GM12891 (cell line): ENCODE results near the gene AK6.

Experiments used
- DNase-seq: peaks from one replicate; pipeline ENCODE4 v3.0.0; 2011; ENCODE audit warnings: low spot score; ENCODE audit not compliant: insufficient read length
- FAIRE-seq: peaks from 2 replicates; lab custom pipeline; 2011; peaks lifted over from hg19 to GRCh38; lab: Jason Lieb, UNC
- PAX5 ChIP-seq: IDR thresholded peaks from 2 replicates; pipeline ENCODE4 v1.6.1; 2011; ENCODE audit warnings: low read length, moderate library complexity, mild to moderate bottlenecking; ENCODE audit not compliant: insufficient read depth, severe bottlenecking
- POLR2A ChIP-seq: IDR thresholded peaks from 2 replicates; pipeline ENCODE4 v1.6.1; 2011; ENCODE audit warnings: low read depth, low read length, control low read depth
- POLR2AphosphoS5 ChIP-seq: IDR thresholded peaks from 2 replicates; pipeline ENCODE4 v1.6.1; 2011; ENCODE audit warnings: low read depth, low read length, control low read depth
- POU2F2 ChIP-seq: IDR thresholded peaks from 2 replicates; pipeline ENCODE4 v1.6.1; 2011; ENCODE audit warnings: low read depth, mild to moderate bottlenecking, control low read depth, low read length, moderate library complexity
- SPI1 ChIP-seq: IDR thresholded peaks from 2 replicates; pipeline ENCODE4 v1.6.1; 2011; ENCODE audit warnings: low read depth, low read length, control low read depth
- TAF1 ChIP-seq: IDR thresholded peaks from 2 replicates; pipeline ENCODE4 v1.6.1; 2011; ENCODE audit warnings: low read depth, low read length, control low read depth

The AK6 gene

DNA sequence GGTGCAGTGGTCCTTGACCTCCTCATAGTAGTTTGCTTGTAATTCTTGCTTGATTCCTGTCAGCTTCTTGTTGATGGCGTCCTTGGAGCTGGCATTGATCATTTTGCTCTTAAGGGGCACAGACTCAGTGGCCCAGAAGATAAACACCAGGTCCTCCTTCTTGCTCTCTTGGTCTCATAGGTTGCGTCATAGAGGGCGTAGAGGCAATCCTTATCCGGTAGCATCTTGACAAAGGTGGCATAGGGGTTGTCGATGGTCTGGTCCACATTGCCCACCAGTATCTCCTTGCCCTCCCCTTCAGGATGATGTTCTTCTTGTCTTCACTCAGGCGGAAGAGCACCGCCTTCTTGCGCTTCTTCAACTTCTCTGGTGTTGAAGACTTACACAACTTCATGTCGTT lies 55.9 kb downstream of the AK6 start:
- DNase-seq (no peak), FAIRE-seq (no peak)
- TF ChIP-seq TAF1 (no peak), POU2F2 (no peak), POLR2A (no peak), SPI1 (no peak), POLR2AphosphoS5 (no peak), PAX5 (no peak)

DNA sequence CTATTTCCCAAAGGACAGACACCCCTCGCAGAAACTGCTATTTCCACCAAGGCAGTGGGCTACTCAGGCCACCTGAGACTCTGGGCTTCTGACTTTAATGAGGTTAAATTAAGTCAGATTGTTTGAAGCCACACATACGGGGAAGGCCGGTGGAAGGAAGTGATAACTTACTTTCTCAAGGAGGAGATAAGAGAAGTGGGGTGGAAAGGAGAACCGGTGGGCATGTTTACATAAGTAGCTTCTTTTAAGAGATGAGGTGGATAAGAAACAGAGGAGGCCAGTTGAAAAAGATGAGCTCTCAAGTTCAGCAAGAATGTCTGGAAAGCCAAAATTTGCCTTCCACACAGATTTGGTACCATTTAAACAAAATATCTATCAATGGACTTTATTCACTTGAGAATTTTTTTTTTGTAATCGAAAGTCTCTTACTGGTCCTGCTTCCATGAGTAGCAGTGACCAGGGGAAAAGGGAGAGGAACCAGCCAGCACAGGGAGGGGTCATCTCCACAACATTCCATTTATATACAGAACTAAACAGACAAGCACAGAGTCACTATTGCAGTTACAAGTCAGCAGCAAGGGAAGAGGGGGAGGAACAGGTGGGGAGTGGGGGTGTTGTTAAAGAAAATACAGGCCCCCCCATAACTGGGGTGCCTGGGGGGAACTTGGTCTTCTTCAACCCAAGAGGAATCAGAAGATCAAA lies 56.7 kb downstream of the AK6 start:
- FAIRE-seq (no peak), DNase-seq (no peak)
- TF ChIP-seq SPI1: no peak
- no peak for TF ChIP-seq POLR2A
- no peak for TF ChIP-seq PAX5
- TF ChIP-seq POU2F2: no peak
- TF ChIP-seq POLR2AphosphoS5: no peak
- no peak for TF ChIP-seq TAF1

DNA sequence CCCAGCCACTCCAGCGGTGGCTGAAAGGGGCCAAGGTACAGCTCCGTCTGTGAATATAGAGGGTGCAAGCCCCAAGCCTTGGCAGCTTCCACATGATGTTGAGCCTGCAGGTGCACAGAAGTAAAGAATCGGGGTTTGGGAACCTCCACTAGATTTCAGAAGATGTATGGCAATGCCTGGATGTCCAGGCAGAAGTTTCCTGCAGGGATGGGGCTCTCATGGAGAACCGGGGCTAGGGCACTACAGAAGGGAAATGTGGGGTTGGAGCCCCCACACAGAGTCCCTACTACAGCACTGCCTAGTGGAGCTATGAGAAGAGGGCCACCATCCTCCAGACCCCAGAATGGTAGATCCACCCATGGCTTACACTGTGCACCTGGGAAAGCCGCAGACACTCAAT lies 59.9 kb downstream of the AK6 start:
- no peak for FAIRE-seq
- no peak for DNase-seq
- no peak for TF ChIP-seq POLR2AphosphoS5
- no peak for TF ChIP-seq PAX5
- TF ChIP-seq SPI1: no peak
- no peak for TF ChIP-seq POU2F2
- TF ChIP-seq POLR2A: no peak
- TF ChIP-seq TAF1: no peak

DNA sequence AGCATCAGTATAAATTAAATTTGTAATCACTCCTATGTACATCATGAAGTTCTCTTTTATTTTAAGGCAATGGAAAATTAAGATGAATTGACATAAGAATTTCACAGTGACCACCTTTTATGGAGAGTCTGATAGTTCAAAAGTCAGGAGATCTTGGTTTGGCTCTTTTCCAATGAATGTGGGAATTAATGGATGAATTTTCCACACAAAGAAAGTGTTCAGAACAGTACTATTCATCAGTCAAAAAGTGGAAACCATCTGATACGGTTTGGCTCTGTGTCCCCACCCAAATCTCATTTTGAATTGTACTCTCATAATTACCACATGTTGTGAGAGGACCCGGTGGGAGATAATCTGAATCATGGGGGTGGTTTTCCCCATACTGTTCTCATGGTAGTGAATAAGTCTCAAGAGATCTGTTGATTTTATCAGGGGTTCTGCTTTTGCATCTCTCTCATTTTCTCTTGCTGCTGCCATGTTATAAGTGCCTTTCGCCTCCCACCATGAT lies 61.2 kb downstream of the AK6 start:
- TF ChIP-seq POLR2A (no peak), POLR2AphosphoS5 (no peak), TAF1 (no peak), SPI1 (no peak), PAX5 (no peak), POU2F2 (no peak)
- DNase-seq (no peak), FAIRE-seq (no peak)

DNA sequence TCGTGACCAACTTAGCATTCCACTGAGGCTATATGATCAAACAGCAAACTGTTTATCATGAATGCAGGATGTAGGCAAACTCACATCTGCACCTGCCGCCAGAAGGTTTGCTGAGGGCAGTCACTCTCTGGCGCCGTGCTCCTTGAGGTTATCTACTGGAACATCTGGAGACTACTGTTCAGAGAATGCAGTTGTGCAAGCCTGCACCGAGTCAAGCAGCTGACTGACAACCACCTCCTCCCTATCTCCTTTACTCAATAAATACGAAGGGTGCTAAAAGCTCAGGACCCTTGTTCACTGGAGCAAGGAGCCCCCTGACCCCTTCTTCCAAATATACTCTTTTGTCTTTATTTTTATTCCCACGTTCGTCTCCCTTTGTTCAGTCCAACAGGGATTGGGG lies 63.8 kb downstream of the AK6 start:
- no peak for TF ChIP-seq PAX5
- TF ChIP-seq SPI1: no peak
- no peak for TF ChIP-seq POLR2A
- no peak for TF ChIP-seq POU2F2
- TF ChIP-seq TAF1: no peak
- no peak for TF ChIP-seq POLR2AphosphoS5
- FAIRE-seq (no peak), DNase-seq (no peak)
